ENCODE data around the gene SEMA5A. TPM values are rescaled to one million over a fixed set of nuclear protein-coding genes. Genes with fewer than 3 reads are reported as not detected.
A peak's percentile ranks its signal among the peaks of the same experiment; 100 is the strongest.

Gene SEMA5A
- total RNA-seq, 6 experiments from 2014 or later = 54.2 to 69.7 (median 59.9) TPM

DNA sequence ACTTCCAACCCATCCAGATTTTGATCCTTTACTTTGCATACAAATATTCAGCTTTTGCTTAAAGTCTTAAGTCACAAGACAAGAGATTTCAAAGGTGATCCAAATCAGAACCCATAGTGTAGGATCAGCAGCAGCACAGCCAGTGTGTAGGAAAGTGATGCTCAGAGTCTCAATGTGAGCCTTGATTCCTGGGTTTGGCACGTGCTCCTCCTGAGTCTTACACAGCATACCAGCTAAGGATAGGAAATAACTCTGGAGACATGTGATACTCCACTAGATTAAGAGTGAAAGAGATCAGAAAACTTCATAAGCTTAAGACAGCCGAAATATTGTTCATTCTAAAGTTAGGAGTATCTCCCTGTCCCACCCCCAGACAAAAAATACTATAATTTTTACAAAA lies 344.9 kb downstream of the SEMA5A start:
- Mint-ChIP-seq H3K4me1 (ENCODE audit: low read depth) (peaks cover 57% of the 10 kb centered on the region), H3K9me3 (no peaks in the 10 kb centered on the region), H3K36me3 (ENCODE audit: low read depth) (peaks cover 32% of the 10 kb centered on the region), H3K4me3 (no peak overlapping the region), H3K27me3 (ENCODE audit: insufficient read depth) (no peaks in the 10 kb centered on the region; the same call in 1 of the 2 replicates), H3K27ac (no peak overlapping the region)
- no peak for DNase-seq
- TF ChIP-seq, protein P1, sequence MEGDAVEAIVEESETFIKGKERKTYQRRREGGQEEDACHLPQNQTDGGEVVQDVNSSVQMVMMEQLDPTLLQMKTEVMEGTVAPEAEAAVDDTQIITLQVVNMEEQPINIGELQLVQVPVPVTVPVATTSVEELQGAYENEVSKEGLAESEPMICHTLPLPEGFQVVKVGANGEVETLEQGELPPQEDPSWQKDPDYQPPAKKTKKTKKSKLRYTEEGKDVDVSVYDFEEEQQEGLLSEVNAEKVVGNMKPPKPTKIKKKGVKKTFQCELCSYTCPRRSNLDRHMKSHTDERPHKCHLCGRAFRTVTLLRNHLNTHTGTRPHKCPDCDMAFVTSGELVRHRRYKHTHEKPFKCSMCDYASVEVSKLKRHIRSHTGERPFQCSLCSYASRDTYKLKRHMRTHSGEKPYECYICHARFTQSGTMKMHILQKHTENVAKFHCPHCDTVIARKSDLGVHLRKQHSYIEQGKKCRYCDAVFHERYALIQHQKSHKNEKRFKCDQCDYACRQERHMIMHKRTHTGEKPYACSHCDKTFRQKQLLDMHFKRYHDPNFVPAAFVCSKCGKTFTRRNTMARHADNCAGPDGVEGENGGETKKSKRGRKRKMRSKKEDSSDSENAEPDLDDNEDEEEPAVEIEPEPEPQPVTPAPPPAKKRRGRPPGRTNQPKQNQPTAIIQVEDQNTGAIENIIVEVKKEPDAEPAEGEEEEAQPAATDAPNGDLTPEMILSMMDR (IDR thresholded peaks at IDR 0.05) = no peak

DNA sequence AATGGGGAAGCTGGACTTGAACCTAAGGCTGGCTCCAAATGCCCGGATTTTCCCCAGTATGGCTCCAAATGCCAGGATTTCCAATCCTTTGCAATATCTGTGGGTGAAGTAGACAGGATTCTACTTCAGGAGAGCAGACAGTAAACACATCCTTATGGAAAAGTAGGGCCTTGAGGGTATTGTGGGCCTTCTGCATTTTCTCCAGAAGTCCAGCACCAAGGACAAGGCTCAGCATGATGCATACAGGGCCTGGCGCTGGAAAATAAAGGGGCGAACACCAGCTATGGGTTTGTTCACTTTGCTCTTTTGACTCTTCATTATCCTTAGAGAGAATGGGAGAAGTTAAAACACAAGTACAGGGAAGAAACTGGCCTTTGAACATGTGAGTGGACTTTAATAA lies 347.5 kb downstream of the SEMA5A start:
- DNase-seq = peak; percentile 22
- Mint-ChIP-seq H3K4me3 (no peak overlapping the region), H3K27ac (peak overlapping the region; percentile 77), H3K9me3 (no peaks in the 10 kb centered on the region), H3K27me3 (ENCODE audit: insufficient read depth) (no peaks in the 10 kb centered on the region; the same call in 1 of the 2 replicates), H3K4me1 (ENCODE audit: low read depth) (peaks cover 79% of the 10 kb centered on the region), H3K36me3 (ENCODE audit: low read depth) (peaks cover 37% of the 10 kb centered on the region)
- TF ChIP-seq, protein P1 (IDR thresholded peaks at IDR 0.05) = no peak

DNA sequence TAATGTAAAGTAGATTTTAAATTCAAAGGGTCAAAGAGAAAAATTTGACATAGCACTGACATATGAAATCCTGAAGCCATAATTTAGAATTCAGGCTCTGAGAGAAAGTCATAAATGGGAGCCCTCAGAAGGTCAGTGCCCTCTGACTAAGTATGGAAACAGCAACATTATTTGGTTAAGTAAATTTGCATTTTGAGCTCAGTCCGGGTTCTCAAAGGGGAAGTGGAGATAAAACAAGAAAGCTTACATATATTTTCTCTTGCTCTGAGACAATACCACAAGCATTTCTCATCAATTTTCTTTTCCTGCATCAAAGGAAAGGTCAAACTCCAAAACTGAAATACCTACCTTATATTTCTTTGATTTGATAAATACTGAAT lies 348.0 kb downstream of the SEMA5A start:
- DNase-seq = peak; percentile 62
- peaks cover 39% of the 10 kb centered on the region for H3K36me3 Mint-ChIP-seq (ENCODE audit: low read depth)
- H3K27me3 Mint-ChIP-seq (ENCODE audit: insufficient read depth) = no peaks in the 10 kb centered on the region; the same call in 1 of the 2 replicates
- H3K9me3 Mint-ChIP-seq = no peaks in the 10 kb centered on the region
- peaks cover 79% of the 10 kb centered on the region for H3K4me1 Mint-ChIP-seq (ENCODE audit: low read depth)
- peak overlapping the region; percentile 45; the same call in 1 of the 2 replicates for H3K4me3 Mint-ChIP-seq
- peak overlapping the region; percentile 77 for H3K27ac Mint-ChIP-seq
- TF ChIP-seq, protein P1 (IDR thresholded peaks at IDR 0.05) = no peak

DNA sequence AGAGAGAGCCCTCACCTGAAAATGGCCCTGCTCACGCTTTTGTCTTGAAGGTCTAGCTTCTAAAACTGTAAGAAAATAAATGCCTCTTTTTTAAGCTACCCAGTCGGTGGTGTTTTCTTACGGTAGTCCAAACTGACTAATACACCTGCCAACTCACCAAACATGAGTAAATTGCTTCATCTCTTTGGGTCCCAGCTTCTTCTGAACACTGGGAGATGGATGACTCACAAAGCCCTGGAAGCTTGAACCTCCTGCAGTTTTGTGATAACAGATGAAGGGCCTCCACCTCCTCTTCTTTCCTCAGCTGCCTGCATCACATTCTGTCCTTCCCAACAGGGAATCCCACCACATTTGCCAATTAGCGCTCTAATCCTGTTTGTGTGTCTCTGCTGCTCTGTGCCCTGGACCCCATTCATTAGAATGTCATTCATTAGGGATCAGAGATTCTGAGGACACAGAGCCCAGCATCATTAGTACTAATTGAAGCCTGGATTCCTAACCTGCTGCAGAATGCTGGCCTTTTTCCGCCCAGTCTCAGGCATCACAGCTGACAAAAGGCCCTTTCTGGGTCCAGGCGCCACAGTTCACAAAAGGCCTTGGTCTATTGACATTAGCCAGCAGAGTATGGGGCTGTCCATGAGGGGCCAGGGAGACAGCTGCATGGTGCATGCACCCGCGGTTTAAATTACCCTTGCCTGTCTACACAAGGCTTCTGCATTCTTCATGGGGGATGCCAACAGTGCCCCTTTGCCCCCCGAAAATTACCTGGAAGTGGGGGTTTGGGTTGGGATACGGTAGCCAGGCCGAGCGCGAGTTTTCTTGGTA lies 349.3 kb downstream of the SEMA5A start:
- DNase-seq = peak; percentile 79
- H3K27me3 Mint-ChIP-seq (ENCODE audit: insufficient read depth) = no peaks in the 10 kb centered on the region; the same call in 1 of the 2 replicates
- H3K36me3 Mint-ChIP-seq (ENCODE audit: low read depth) = peaks cover 39% of the 10 kb centered on the region
- H3K9me3 Mint-ChIP-seq = no peaks in the 10 kb centered on the region
- peak overlapping the region; percentile 77 for H3K27ac Mint-ChIP-seq
- H3K4me1 Mint-ChIP-seq (ENCODE audit: low read depth) = peaks cover 71% of the 10 kb centered on the region
- 0 out of 2 replicates have a peak overlapping the region, but pooled peaks have one; percentile 5 for H3K4me3 Mint-ChIP-seq
- TF ChIP-seq, protein P1 (IDR thresholded peaks at IDR 0.05) = no peak

DNA sequence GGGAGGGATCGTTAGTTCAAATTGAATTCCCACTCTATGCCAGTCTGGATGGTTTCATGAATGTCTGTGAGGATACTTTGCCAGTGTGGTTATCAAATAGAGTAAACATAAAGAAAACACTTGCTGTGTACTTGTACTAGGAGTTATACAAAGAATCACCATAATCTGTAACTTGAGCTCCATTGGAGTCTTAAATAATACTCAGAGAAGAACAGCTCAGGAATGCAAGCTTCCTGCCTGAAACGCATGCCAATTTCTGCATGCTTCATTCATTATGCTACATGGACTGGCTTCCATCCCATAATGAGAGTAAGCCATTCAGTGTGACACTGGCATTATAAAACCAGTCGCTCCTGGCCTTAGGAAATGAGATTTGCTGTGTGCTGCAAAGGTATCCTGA lies 351.4 kb downstream of the SEMA5A start:
- H3K27ac Mint-ChIP-seq = peak overlapping the region; percentile 60
- DNase-seq = peak; percentile 65
- H3K27me3 Mint-ChIP-seq (ENCODE audit: insufficient read depth) = no peaks in the 10 kb centered on the region; the same call in 1 of the 2 replicates
- H3K4me1 Mint-ChIP-seq (ENCODE audit: low read depth) = peaks cover 60% of the 10 kb centered on the region
- no peaks in the 10 kb centered on the region for H3K9me3 Mint-ChIP-seq
- peaks cover 41% of the 10 kb centered on the region for H3K36me3 Mint-ChIP-seq (ENCODE audit: low read depth)
- H3K4me3 Mint-ChIP-seq = no peak overlapping the region
- TF ChIP-seq, protein P1 (IDR thresholded peaks at IDR 0.05) = no peak

Measured in HFFc6 (cell line).